GM12892 (cell line): ENCODE results near the gene SPTLC3.

Source experiments
- POLR2A ChIP-seq: IDR thresholded peaks from 2 replicates; pipeline ENCODE4 v1.6.1; 2011; ENCODE audit warnings: low read depth, low read length, control low read depth
- POLR2AphosphoS5 ChIP-seq: IDR thresholded peaks from 2 replicates; pipeline ENCODE4 v1.6.1; 2011; ENCODE audit warnings: low read depth, low read length, control low read depth

DNA sequence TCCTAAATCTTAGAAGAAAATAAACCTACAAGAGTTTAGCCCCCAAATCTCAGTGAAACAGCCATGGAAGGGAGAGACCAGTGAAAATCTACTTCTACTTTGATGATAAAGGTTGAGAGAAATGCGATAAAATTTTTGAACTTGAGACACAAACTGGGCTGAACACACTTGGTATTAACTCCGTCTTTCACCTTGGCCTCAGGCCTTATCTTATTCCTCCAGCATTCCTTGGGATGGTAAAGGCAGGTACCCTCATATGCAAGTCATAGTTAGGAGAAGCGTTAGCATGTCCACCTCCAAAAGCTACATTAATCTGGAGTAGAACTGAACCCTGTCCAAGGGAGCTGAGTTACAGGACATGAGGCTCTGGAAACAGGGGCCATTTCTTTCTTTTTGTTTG, 1.2 kb upstream of the SPTLC3 start:
- no peak for TF ChIP-seq POLR2AphosphoS5
- TF ChIP-seq POLR2A: no peak
